ENCODE data around the gene FCN2.
"Not testable (repeated sequence)": the region's sequence is repeated elsewhere in the genome, so short reads cannot be mapped to it uniquely, and the experiment has no call there.

The FCN2 gene

DNA sequence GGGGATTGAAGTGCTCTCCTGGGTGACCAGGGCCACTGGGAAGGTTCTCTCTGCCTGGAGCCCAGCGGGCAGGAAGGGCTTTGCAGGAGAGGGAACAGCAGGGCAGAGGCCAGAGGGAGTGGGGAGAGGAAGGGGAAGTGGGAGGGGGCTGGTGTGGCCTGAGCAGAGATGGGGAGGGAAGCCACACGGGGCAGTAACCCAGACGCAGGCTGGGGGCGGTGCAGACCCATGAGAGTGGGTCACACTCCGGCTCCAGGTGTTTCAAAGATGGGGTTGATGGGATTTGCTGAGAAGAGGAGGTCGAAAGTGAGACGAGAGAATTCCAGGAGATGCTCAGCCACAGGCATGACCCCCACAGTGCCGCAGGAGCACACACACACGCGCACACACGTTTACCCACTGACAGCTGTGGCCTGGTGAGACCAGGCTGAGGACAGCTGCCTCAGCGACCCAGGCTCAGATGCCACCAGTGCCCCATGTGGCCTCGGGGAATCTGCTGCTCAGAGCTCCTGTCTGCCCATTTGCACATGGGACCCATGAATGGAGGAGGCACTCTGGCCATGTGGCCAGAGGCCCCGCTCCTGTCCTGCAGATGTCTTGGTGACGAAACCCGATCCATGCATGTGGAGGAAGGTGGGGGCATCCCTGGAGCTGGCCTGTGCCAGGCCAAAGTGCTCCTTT is 32.7 kb upstream of the FCN2 start:
- no peak for DNase-seq

DNA sequence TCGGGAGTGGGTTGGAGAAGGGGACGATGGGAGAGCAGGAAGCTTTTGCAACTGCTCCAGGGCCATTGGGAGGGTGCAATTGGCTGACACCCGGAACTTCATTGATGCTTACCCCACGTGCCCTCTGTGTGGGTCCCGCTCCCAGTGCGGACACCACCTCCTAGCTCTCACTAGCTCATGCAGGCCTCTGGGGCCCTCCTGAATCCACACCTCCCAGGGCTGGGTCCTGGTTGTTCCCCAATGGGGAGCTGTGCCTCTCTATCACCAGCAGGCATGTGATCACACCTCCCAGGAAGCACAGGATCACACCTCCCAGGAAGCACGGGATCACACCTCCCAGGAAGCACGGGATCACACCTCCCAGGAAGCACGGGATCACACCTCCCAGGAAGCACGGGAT is 32.1 kb upstream of the FCN2 start:
- no peak for DNase-seq

DNA sequence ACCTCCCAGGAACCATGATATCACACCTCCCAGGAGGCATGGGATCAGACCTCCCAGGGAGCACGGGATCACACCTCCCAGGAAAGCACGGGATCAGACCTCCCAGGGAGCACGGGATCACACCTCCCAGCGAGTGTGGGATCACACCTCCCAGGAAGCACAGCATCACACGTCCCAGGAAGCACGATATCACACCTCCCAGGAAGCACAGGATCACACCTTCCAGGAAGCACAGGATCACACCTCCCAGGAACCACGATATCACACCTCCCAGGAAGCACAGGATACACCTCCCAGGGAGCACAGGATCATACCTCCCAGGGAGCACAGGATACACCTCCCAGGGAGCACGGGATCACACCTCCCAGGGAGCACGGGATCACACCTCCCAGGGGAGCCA is 30.0 kb upstream of the FCN2 start:
- DNase-seq = no peak

GRCh38 chr9:134851020-134851419 is 29.6 kb upstream of the FCN2 start:
- peak; percentile 7 for DNase-seq

- DNase-seq = no peak
Observed at GRCh38 chr9:134852906-134853654, 27.5 kb upstream of the FCN2 start.

DNA sequence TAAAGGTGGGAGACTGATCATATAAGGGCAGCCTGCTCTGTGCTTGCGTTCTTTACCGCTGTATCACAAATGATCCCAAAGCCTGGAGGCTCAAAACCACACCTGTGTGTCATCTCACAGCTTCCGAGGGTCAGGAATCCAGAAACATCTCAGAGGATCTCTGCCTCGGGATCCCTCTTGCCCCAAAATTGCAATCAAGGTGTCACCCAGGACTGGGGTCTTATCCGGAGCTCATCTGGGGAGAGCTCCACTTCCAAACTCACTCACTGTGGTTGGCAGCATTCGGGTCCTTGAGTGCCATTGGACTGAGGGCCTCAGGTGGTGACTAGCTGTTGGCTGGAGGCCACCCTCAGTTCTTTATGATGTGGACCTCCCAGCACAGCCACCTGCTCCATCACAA is 26.7 kb upstream of the FCN2 start:
- no peak for DNase-seq

- no peak for DNase-seq
Observed at GRCh38 chr9:134854541-134854981, 26.0 kb upstream of the FCN2 start.

GRCh38 chr9:134855231-134855899 is 25.2 kb upstream of the FCN2 start:
- no peak for DNase-seq

GRCh38 chr9:134855900-134856377 is 24.7 kb upstream of the FCN2 start:
- DNase-seq = no peak

- DNase-seq = not testable (repeated sequence)
Observed at GRCh38 chr9:134857451-134857850, 23.2 kb upstream of the FCN2 start.

- DNase-seq = no peak
Observed at GRCh38 chr9:134858051-134858841, 22.4 kb upstream of the FCN2 start.

DNA sequence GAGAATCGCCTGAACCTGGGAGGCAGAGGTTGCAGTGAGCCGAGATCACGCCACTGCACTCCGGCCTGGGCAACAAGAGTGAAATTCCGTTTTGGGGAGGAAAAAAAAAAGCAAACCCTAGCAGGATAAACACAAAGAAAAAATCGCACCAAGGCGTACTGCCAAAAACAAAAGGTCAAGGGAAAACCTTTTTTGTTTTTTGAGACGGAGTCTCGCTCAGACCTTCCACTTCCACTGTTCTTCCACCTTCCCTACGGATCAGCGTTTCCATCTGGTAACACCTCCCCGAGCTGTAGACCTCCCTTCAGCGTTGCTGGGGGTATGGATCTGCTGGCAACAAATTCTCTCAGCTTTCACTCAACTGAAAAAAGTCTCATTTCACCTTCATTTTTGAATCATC is 20.1 kb upstream of the FCN2 start:
- DNase-seq = no peak

- no peak for DNase-seq
Observed at GRCh38 chr9:134861595-134862334, 18.8 kb upstream of the FCN2 start.

DNA sequence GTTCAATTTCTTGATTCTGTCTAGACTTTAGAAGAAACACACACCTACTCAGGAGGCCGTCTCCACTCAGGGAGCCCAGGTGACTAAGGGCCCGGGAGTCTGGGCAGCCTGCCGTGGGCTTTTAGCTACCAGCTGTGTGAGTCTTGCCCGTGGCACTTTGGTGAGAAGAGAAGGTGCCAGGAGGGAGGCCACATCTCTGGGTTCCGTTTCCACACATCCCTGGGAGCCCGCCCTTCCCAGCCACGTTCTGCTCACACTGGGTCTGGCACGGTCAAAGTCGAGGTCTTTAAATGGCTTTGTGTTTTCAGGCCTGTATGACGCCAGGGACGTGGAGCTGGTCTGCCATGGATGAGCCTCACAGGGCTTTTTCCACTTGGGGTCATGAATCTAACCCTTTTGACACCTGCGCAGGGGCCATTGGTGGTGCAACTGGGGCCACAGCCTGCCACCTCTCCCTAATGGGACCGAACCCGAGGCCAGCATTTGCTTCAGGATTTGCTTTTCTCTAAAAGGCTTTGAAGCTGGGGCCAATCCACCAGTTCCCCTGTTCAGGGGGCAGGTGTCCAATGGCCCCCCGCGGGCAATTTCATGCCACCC is 17.2 kb upstream of the FCN2 start:
- no peak for DNase-seq

- peak; percentile 18 for DNase-seq
Observed at GRCh38 chr9:134863941-134864820, 16.4 kb upstream of the FCN2 start.

DNA sequence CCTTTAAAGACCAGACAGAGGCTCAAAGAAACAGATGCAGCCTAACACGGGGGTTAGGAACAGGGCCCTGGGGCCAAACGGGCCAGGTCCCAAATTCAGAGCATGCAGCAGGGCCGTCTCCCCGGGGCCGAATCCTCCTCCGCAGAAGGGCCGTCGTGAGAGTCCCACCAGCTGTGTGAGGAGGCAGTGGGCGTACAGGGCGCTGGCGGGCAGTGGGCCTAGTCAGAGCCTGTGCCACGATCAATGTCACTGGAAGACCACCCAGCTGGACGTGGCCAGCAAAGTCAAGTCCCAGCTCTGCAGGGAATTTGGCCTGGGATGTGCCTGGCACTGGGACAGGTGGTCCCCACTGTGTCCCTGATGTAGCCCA is 15.8 kb upstream of the FCN2 start:
- peak; percentile 13 for DNase-seq

GRCh38 chr9:134867917-134868750 is 12.5 kb upstream of the FCN2 start:
- DNase-seq = peak; percentile 8

DNA sequence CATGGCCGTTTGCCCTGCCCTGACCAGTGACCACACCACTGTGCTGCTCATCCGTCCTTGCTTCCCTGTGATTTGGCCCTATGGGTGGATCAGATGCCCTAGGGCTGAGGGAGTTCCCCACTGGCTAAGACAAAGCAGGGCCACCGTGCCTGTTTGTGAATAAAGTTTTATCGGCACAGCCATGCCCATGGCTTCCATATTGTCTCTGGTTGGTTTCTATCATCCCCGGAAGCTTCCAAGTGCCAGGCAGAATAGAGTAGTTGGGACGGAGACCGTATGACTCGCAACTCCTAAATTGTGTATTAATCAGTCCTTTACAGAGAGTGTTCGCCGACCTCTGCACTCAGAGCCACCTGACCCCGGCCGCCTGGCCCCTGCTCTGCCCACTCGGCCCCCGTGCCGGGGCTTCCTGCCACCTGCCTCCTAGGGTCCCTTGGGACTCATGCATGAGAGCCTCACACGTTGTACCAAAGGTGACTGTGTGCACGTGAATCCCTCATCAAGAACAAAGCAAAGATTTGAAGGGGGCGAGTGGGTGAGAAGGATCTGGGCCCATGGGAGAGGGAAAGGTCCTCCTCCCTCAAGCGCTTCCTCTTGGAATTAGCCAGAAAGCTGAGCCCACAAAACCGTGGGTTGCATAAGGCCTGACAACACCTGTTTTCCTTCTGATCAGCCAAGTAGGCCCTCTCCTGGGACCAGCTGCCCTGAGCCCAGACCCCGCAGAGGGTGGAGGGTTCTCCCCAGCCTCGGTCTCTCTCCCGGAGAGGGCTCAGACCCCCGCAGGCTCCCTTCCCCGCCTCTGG is 11.7 kb upstream of the FCN2 start:
- no peak for DNase-seq
